ENCODE data around the gene GAGE12J.

GAGE12J gene

DNA sequence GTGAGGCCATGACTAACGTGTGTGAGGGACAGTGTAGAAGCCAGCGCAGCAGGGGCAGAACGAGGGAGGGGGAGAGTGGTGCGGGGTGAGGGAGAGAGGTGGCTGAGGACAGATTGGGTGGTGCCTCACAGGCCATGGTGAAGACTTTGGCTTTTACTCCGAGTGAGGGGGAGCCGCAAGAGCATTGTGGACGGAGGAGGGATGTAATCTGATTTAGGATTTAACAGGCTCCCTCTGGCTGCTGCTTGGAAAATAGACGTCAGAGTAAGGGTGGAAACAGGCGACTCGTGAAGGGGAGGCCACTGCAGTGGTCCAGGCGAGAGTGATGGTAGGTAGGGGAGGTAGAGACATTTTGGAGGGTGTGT lies 39.2 kb upstream of the GAGE12J start:
- TF ChIP-seq, protein P1, sequence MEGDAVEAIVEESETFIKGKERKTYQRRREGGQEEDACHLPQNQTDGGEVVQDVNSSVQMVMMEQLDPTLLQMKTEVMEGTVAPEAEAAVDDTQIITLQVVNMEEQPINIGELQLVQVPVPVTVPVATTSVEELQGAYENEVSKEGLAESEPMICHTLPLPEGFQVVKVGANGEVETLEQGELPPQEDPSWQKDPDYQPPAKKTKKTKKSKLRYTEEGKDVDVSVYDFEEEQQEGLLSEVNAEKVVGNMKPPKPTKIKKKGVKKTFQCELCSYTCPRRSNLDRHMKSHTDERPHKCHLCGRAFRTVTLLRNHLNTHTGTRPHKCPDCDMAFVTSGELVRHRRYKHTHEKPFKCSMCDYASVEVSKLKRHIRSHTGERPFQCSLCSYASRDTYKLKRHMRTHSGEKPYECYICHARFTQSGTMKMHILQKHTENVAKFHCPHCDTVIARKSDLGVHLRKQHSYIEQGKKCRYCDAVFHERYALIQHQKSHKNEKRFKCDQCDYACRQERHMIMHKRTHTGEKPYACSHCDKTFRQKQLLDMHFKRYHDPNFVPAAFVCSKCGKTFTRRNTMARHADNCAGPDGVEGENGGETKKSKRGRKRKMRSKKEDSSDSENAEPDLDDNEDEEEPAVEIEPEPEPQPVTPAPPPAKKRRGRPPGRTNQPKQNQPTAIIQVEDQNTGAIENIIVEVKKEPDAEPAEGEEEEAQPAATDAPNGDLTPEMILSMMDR (IDR thresholded peaks at IDR 0.05): no peak

DNA sequence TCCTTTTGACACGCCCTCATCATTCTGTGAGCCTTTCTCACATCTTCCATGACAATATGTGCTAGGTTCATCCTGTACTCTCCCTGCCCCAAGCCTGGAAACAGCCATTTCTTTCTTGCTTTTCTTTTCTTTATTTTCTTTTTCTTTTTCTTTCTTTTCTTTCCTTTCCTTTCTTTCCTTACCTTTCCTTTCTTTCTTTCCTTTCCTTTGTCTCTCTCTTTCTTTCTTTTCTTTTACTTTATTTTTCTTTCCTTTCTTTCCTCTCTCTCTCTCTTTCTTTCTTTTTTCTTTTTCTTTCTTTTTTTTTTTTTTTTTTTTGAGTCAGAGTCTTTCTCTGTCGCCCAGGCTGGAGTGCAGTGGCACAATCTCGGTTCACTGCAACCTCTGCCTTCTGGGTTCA lies 37.6 kb upstream of the GAGE12J start:
- TF ChIP-seq, protein P1 (IDR thresholded peaks at IDR 0.05): no peak

DNA sequence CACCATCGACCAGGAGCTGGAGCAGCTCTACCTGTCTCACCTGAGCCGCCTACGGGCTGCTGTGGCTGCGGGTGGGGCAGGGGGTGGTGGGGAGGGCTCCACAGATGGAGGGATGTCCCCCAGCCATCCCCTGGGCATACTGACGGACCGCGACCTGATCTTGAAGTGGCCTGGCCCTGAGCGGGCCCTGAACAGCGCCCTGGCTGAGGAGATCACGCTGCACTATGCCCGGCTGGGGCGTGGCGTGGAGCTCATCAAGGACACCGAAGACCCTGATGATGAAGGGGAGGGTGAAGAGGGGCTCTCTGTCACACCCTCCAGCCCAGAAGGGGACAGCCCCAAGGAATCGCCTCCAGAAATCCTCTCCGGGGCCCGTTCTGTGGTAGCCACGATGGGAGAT lies 35.7 kb upstream of the GAGE12J start:
- TF ChIP-seq, protein P1 (IDR thresholded peaks at IDR 0.05): no peak

DNA sequence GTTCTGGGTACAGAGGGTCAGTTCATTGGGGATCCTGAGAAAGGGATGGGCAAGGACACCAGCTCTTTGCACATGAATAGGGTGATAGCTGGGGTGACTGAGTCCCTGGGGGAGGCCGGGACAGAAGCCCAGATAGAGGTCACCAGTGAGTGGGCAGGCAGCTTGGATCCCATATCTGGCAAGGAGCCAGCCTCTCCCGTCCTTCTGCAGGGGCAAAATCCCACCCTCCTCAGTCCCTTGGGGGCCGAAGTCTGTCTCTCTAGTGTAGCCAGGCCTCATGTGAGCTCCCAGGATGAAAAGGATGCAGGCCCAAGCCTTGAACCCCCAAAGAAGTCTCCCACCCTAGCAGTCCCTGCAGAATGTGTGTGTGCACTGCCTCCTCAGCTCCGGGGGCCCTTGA lies 35.3 kb upstream of the GAGE12J start:
- TF ChIP-seq, protein P1 (IDR thresholded peaks at IDR 0.05): no peak

DNA sequence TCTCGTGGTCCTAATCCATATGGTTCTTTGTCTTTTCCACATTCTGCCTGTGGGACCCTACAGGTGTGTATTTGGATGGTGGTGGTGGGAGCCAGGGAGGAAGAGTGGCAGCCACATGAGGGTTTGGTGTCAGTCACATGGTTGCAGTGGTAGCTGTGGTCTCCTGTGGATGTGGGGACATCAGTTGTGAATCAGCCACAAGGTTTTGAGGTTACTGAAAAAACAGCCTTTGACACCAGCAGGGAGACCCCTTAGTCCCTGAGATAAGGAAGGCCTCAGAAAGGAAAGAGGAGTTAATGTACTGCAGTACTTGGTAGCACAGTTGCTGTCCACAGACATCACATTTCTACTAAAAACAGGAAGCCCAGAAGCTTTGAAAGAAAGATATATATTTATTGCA lies 34.2 kb upstream of the GAGE12J start:
- TF ChIP-seq, protein P1 (IDR thresholded peaks at IDR 0.05): no peak

DNA sequence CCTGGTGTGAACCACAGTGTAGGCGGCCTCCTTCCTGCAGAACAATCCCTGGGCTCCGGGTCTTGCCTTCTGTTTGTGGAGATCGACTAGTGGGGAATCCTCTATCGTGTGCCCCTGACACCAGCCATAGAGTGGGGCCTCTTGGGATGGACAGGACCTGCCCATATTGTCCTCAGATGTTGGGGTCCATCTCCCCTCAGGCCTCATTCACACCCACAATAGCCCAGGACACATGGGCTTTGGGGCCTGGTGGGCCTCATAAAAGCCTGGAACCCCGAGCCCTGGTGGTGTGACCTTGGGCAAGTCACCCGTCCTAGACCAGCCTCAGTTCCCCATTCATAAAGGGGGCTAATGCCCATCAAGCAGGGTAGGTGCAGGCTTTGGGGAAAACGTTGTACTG lies 31.6 kb upstream of the GAGE12J start:
- TF ChIP-seq, protein P1 (IDR thresholded peaks at IDR 0.05): no peak

DNA sequence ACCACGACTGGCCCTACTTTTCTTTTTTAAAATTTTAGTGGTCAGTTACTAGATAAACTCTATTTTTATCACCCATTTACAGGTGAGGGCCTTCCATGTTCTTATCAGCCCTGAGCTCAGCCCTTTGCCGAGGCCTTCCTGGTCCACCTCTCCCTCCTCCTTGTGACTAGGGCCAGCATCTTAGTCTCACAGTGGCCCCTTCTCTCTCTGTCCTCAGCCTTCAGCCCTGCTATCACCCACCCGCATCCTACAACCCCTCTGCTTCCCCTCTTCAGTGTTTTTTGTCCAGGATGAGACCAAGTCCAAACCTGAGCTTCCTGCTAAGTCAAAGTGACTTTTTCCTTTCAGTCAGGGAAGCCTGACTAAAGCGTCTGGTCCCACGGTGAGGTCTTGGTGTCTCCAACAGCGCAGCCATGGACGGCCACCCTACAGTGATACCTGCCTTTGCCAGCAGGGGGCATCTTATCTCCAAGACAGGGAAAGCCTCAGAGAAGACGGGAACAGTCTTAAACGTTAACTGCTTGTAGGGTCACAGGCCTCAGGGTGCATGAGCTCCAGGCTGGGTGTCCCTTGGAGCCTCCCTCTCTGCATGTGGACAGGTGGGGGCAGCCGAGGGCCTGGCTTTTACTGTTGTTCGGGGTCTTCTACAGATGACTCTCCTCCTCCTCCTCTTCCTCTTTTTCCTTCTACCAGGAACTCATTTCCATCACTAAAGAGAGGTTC lies 30.1 kb upstream of the GAGE12J start:
- TF ChIP-seq, protein P1 (IDR thresholded peaks at IDR 0.05): peak; percentile 70

Measured in LNCAP (cell line).